Activated T-cell treated with anti-CD3 and anti-CD28 coated beads for 4 hours (primary cell): ENCODE measurements around the gene CLDN14.
"Not testable (repeated sequence)": the region's sequence is repeated elsewhere in the genome, so short reads cannot be mapped to it uniquely, and the experiment has no call there.

Source experiments
- DNase-seq: peaks from one replicate; pipeline ENCODE4 v3.0.0-alpha.2; 2020

CLDN14 gene

GRCh38 chr21:36499578-36500471, 19.9 kb upstream of the CLDN14 start:
- no peak for DNase-seq

- DNase-seq, result no peak
Observed at GRCh38 chr21:36494557-36494956, 14.6 kb upstream of the CLDN14 start.

GRCh38 chr21:36491209-36491910, 11.4 kb upstream of the CLDN14 start:
- no peak for DNase-seq

DNA sequence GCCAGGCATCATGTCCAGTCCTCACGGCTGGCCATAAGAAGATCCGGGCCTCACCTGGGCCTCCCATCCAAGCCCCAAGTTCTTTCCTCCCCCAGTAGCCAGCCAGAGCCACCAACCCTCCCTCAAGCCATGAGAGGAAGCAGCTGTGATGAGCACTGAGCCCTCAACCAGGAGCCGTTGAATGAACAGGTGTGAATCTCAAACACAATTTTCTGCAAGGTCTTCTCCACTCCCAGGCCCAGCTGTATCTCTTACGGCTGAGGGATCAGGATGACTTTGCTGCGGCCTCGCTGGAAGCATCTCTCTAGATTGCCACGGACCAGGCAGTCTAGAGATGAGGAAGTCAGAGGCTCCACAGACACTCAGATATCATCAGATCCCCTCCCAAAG, 9.8 kb upstream of the CLDN14 start:
- no peak for DNase-seq

GRCh38 chr21:36489103-36489775, 9.3 kb upstream of the CLDN14 start:
- DNase-seq, result no peak

- DNase-seq, result no peak
Observed at GRCh38 chr21:36487641-36488307, 7.9 kb upstream of the CLDN14 start.

- no peak for DNase-seq
Observed at GRCh38 chr21:36486246-36486645, 6.3 kb upstream of the CLDN14 start.

GRCh38 chr21:36485476-36485875, 5.6 kb upstream of the CLDN14 start:
- DNase-seq, result no peak

GRCh38 chr21:36483095-36483494, 3.2 kb upstream of the CLDN14 start:
- no peak for DNase-seq

DNA sequence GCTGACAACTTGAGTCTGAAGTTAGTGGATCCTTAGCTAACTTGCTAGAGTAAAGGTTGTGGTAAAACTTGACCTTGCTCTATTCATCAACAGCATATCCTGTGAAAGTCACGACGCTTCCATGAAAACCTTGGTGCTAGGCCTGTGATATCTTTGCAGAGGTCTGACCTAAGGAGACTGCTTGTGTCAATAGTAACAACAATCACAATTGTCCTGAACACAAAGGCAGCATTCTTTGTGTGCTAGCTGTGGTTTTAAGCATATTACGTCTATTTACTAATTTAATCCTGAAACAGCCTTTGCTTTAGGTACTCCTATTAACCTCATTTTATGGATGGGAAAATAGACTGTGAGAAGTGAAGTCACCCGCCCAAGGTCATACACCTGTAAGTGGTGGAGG, 2.8 kb upstream of the CLDN14 start:
- no peak for DNase-seq

- no peak for DNase-seq
Observed at GRCh38 chr21:36482181-36482580, 2.3 kb upstream of the CLDN14 start.

GRCh38 chr21:36481639-36482038, 1.7 kb upstream of the CLDN14 start:
- no peak for DNase-seq

DNA sequence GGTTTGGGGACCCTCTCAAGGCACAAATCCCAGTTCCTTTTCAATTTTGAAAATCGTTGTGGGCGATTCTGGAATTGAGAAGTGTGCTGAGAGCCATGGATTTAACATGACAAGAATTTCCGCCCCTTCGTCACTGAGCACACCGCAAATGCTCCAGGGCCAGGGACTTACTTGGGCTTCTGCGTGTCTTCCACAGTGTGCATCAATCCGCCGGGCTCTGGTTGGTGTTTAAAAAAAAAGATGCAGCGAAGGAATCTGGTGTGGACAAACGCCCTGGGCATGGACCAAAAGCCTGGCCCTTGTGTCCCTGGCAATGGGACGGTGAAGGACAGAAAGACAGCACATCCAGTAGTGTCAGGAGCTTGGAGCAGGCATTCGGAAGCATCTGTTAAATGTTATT, 696 bp upstream of the CLDN14 start:
- DNase-seq, result no peak

DNA sequence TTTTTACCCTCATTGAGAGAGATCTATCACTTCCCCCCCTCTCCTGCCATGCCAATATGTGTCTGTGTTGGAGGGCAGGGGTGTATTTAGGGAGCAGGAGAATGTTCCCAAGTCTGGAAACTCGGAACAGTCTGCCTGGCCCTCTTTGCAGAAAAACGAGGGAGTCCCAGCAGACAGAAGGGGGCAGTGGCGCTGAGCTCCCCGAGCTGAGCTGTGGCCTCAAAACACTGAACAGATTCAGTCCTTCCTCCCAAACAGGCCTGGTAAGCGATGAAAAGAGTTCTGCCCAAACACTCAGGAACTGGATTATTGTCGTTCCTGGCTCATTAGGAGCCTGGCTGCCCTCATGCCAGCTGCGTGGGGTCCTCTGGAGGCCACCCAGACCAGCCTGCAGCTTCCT, 981 bp downstream of the CLDN14 start:
- DNase-seq, result no peak

DNA sequence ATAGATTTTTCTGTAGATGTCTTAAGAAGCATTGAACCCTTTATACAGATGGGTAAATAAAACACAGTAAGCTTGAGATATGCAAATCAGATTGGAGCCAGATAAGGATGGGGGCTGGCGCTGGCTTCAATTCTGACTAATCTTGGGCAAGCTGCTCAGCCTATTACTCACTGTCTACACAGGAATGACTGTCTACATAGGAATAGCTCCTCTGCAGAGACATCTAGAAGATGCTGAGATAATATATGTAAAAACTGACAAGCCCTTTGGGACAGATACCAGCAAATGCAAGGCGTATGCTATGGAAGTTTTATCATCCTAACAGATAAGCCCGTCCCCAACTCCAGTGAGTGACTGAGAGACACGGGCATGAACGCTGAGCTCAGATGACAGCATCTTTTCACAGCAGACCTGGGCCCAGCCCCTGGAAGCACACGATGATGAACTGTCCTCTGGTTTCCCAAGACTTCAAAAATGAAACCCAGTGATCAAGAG, 1.7 kb downstream of the CLDN14 start:
- no peak for DNase-seq

GRCh38 chr21:36477559-36477958, 2.4 kb downstream of the CLDN14 start:
- DNase-seq, result no peak

DNA sequence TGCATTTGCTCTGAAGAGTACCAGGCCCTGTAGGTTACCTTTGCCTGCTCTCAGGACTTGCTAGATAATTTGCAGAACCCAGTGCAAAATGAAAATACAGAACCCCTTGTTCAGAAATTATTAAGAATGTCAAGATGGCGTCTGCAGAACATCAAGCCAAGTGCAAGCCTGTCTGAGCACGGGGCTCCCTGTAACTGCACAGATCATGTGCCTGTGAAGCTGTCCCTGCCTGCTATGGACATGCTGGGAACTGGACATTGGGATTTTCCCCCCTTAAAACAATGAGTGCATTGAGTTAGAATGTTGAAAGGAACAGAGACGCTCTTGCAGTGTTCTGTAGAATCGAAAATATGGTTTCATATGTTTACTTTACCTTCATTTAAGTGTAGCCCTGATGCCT, 2.9 kb downstream of the CLDN14 start:
- DNase-seq, result no peak

- not testable (repeated sequence) for DNase-seq
Observed at GRCh38 chr21:36476541-36476940, 3.4 kb downstream of the CLDN14 start.

DNA sequence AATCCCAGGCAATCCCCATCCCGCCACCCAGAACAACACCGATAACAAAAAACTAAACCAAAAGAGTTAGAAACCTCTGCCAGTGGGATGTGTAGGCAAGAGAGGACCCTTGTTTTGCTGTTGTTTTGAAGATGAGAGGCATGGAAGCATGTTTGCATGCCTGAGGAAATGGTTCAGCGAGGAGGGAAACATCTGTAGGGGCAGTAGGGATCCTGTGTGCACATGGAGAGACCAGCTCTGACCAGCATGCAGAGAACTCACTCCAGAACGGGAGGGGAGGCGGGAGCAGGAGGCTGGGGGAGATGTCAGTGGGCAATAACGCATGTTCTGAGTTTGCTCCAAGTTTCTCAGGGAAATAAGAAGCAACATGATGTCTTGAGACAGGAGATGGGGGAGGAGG, 5.3 kb downstream of the CLDN14 start:
- DNase-seq, result no peak

DNA sequence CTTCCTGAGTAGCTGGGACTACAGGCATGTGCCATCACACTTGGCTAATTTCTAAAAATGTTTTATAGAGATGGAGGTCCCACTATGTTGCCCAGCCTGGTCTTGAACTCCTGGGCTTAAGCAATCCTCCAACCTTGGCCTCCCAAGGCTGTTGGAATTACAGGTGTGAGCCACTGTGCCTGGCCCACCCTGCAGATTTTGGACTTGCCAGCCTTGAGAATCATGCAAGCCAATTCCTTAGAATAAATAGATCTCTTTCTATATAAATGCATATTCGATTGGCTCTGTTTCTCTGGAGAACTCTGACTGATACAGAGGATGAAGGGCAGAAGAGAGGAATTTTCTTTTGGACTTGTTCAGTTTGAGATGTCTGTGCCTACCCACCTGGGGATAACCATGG, 6.7 kb downstream of the CLDN14 start:
- no peak for DNase-seq

DNA sequence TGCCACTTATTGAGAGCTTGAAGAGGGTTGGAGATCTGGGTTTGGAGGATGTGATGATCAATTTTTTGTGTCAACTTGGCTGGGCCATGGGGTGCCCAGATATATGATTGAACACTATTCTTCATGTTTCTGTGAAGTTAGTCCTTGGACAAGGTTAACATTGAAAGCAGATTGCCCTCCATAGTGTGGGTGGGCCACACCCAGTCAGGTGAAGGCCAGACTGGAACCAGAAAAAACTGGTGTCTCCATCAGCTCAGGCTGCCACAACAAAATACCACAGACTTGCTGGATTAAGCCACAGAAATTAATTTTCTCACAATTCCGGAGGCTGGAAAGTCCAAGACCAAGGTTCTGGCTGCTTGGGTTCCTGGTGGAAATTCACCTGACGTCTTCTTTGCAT, 7.5 kb downstream of the CLDN14 start:
- DNase-seq, result no peak

DNA sequence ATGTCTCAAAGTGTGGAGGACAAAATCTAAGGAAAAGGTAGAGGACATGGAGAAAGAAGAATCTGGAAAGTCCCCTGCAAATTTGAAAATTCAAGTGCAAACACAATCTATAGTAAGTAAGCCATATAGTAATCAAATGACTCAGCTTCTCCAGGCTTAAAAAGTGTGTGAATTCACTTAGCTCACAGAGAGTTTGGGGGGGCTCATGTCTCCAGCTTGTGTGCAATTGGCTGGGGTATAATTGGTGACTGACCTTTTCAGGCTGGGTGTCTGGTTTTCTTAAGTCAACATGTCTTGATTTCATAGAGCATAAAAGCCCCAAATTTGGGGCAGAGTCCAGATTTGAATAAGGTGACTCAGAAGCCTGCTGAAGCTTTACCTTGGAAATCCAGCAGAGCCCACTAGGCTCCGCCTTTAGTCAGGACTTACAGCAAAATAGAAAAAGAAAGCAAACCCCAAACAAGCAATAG, 8.6 kb downstream of the CLDN14 start:
- no peak for DNase-seq

DNA sequence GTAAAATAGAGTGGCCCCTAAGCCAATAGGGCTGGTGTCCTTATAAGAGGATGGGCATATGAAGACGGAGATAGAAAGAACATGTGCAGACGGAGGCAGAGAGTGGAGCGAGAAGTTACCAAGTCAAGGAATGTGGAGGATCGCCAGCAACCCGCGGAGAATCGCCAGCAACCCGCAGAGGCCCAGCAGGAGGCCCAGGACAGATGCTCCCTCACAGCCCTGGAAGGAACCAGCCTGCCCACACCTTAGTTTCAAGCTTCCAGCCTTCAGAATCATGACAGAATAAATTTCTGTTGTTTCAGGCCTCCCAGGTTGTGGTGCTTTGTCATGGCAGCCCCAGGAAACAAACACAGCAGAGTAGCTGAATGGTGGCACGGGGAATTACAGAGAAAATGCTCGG, 9.6 kb downstream of the CLDN14 start:
- DNase-seq, result no peak
